Prostate gland (tissue), 2 donors: Measurements from ENCODE around the gene TTLL4. TPM values are rescaled to one million over a fixed set of nuclear protein-coding genes. Genes with fewer than 3 reads are reported as not detected.

Experiments
- DNase-seq: peaks from one replicate; pipeline ENCODE4 v3.0.0-alpha.2; 2019; ENCODE audit warnings: low spot score
- H3K27ac ChIP-seq, 2 donors: fragments of 200-600 bp; sonication (generic); 2 replicates each; pipeline ENCODE4 v1.5.1; 2017 to 2019
- H3K27me3 ChIP-seq: fragments of 200-600 bp; sonication (generic); replicated peaks from 2 replicates; pipeline ENCODE4 v1.5.1; 2019; ENCODE audit not compliant: insufficient read depth
- H3K36me3 ChIP-seq, 2 donors: fragments of 200-600 bp; sonication (generic); 1 replicate in 1 of 2; 2 replicates in 1 of 2; pipeline versions ENCODE4 v1.5.1 to v1.8.1; 2017 to 2019
- H3K4me1 ChIP-seq: fragments of 200-600 bp; sonication (generic); replicated peaks from 2 replicates; pipeline ENCODE4 v1.5.1; 2019
- H3K4me3 ChIP-seq, 2 donors: fragments of 200-600 bp; sonication (generic); 2 replicates each; pipeline ENCODE4 v1.5.1; 2017 to 2019
- H3K9me3 ChIP-seq: fragments of 200-600 bp; sonication (generic); 2 replicates; pipeline ENCODE4 v1.5.1; 2017
- POLR2A ChIP-seq: fragments of 450-650 bp; IDR thresholded peaks from one replicate; pipeline ENCODE4 v1.6.1; 2016; ENCODE audit warnings: antibody characterized with exemption, mild to moderate bottlenecking
- POLR2AphosphoS5 ChIP-seq: sonication (generic); formaldehyde crosslinking; IDR thresholded peaks from one replicate; pipeline ENCODE4 v1.6.1; 2017; ENCODE audit warnings: antibody characterized with exemption
- WGBS: methylation state at CpG from one replicate; pipeline ENCODE4 v1.1.5; 2018; 5-methylcytosine and 5-hydroxymethylcytosine counted together
- intact Hi-C: fragments of 100-400 bp; cut with DNase I; formaldehyde crosslinking; loops from one replicate; pipeline ENCODE4 v1.14.2; 2022
- total RNA-seq, 2 donors: library from RNA; depleted of rRNA; stranded (reverse); fragments of >200 nt; gene quantifications; one replicate each; pipeline ENCODE4 v1.1.0, GENCODE V29; 2016
- TF ChIP-seq, protein P1 (sequence below), 4 experiments: fragments of 200-600 bp in 2 of 4; fragments of 450-650 bp in 2 of 4; sonication (generic) in 2 of 4; IDR thresholded peaks; 1 replicate in 3 of 4; 2 replicates in 1 of 4; pipeline ENCODE4 v1.5.1; 2016 to 2019; ENCODE audit warnings: antibody characterized with exemption in 4 of 4, mild to moderate bottlenecking in 2 of 4, moderate library complexity in 2 of 4

TTLL4 gene
- total RNA-seq, 2 donors from 2014 or later = 21.1 to 63.8 TPM

DNA sequence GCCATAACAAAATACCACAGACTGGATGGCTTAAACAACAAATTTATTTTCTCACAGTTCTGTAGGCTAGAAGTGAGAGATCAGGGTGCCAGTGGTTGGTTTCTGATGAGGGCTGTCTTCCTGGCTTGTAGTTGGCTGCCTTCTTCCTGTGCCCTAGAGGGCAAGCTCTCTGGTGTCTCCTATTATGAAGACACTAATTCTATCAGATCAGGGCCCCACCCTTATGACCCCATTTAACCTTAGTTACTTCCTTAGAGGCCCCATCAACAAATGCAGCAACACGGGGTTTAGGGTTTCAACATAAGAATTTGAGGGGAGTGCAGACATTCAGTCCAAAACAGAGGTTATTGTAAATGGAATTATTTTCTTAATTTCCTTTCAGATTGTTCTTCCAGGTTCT, 94.2 kb downstream of the TTLL4 start:
- H3K27ac ChIP-seq = no peak overlapping the region

More for the DNA sequence above, 94.2 kb downstream of the TTLL4 start:
- 97% methylated on average over 1 of the region's 1 CpG for WGBS
- Histone ChIP-seq H3K4me1 (no peaks in the 10 kb centered on the region), H3K27me3 (no peaks in the 10 kb centered on the region), H3K9me3 (no peaks in the 10 kb centered on the region), H3K4me3 (no peak overlapping the region), H3K36me3 (no peaks in the 10 kb centered on the region)
- intact Hi-C loops = no loop called here
- DNase-seq = no peak
- TF ChIP-seq, protein P1, sequence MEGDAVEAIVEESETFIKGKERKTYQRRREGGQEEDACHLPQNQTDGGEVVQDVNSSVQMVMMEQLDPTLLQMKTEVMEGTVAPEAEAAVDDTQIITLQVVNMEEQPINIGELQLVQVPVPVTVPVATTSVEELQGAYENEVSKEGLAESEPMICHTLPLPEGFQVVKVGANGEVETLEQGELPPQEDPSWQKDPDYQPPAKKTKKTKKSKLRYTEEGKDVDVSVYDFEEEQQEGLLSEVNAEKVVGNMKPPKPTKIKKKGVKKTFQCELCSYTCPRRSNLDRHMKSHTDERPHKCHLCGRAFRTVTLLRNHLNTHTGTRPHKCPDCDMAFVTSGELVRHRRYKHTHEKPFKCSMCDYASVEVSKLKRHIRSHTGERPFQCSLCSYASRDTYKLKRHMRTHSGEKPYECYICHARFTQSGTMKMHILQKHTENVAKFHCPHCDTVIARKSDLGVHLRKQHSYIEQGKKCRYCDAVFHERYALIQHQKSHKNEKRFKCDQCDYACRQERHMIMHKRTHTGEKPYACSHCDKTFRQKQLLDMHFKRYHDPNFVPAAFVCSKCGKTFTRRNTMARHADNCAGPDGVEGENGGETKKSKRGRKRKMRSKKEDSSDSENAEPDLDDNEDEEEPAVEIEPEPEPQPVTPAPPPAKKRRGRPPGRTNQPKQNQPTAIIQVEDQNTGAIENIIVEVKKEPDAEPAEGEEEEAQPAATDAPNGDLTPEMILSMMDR (IDR thresholded peaks at IDR 0.05) = no peak
- TF ChIP-seq POLR2AphosphoS5 (no peak), POLR2A (no peak)

Other genes starting within 250 kb of the TTLL4 start
- 10 to 100 TPM; 12.3 to 31.9 TPM for gene USP37, start 142.5 kb upstream of the TTLL4 start, total RNA-seq
- 10 to 100 TPM; 31.7 to 77.6 TPM for gene CNOT9, start 142.0 kb upstream of the TTLL4 start, total RNA-seq
- gene PLCD4, start 102.9 kb upstream of the TTLL4 start, total RNA-seq = 1 to 10 TPM; 1.1 to 2.7 TPM
- 10 to 100 TPM; 25.5 to 34.7 TPM for gene ZNF142, start 51.2 kb upstream of the TTLL4 start, total RNA-seq
- 10 to 100 TPM; 40.3 to 42.9 TPM for gene BCS1L, start 51.2 kb upstream of the TTLL4 start, total RNA-seq
- 10 to 100 TPM; 20.0 to 32.5 TPM for gene RNF25, start 38.8 kb upstream of the TTLL4 start, total RNA-seq
- 10 to 100 TPM; 22.0 to 90.9 TPM for gene STK36, start 38.7 kb upstream of the TTLL4 start, total RNA-seq
- 10 to 100 TPM; 97.7 to 98.3 TPM for gene CYP27A1, start 71.3 kb downstream of the TTLL4 start, total RNA-seq
- gene PRKAG3, start 121.0 kb downstream of the TTLL4 start, total RNA-seq = under 1 TPM in 1 of 2 donors, not detected in 1; 0.14 TPM
- 10 to 100 TPM in 1 of 2 donors, 1 to 10 TPM in 1; 8.0 to 56.5 TPM for gene WNT6, start 149.0 kb downstream of the TTLL4 start, total RNA-seq
- 1 to 10 TPM; 3.6 to 4.3 TPM for gene WNT10A, start 170.0 kb downstream of the TTLL4 start, total RNA-seq
- not detected for gene CDK5R2, start 248.8 kb downstream of the TTLL4 start, total RNA-seq